GM06990 (cell line): ENCODE results near the gene WDR83.

ENCODE experiments used
- DNase-seq: peaks from one replicate; pipeline ENCODE4 v3.0.0-alpha.2; 2011; ENCODE audit not compliant: insufficient read length; ENCODE audit errors: extremely low read depth
- H3K27me3 ChIP-seq: replicated peaks from 2 replicates; pipeline ENCODE4 v1.6.0; 2011; ENCODE audit warnings: low read length; ENCODE audit not compliant: control insufficient read depth, insufficient read depth
- H3K36me3 ChIP-seq: 2 replicates; pipeline ENCODE4 v1.5.1; 2011; ENCODE audit warnings: low read length; ENCODE audit not compliant: control insufficient read depth, insufficient read depth
- H3K4me3 ChIP-seq: replicated peaks from 2 replicates; pipeline ENCODE4 v1.5.1; 2011; ENCODE audit warnings: low read depth, mild to moderate bottlenecking, control low read depth, low read length
- TF ChIP-seq, protein P1 (sequence below): IDR thresholded peaks from 2 replicates; pipeline ENCODE4 v1.5.1; 2011; ENCODE audit warnings: low read length, control low read depth, mild to moderate bottlenecking, inconsistent platforms; ENCODE audit not compliant: insufficient read depth, poor library complexity, severe bottlenecking

The WDR83 gene

GRCh38 chr19:12680034-12680433 lies 13.4 kb downstream of the WDR83 start:
- no peak for DNase-seq
- H3K36me3 ChIP-seq = peaks cover 34% of the 10 kb centered on the region
- TF ChIP-seq, protein P1, sequence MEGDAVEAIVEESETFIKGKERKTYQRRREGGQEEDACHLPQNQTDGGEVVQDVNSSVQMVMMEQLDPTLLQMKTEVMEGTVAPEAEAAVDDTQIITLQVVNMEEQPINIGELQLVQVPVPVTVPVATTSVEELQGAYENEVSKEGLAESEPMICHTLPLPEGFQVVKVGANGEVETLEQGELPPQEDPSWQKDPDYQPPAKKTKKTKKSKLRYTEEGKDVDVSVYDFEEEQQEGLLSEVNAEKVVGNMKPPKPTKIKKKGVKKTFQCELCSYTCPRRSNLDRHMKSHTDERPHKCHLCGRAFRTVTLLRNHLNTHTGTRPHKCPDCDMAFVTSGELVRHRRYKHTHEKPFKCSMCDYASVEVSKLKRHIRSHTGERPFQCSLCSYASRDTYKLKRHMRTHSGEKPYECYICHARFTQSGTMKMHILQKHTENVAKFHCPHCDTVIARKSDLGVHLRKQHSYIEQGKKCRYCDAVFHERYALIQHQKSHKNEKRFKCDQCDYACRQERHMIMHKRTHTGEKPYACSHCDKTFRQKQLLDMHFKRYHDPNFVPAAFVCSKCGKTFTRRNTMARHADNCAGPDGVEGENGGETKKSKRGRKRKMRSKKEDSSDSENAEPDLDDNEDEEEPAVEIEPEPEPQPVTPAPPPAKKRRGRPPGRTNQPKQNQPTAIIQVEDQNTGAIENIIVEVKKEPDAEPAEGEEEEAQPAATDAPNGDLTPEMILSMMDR = no peak
- no peaks in the 10 kb centered on the region for H3K27me3 ChIP-seq
- no peak overlapping the region; the same call in 1 of the 2 replicates for H3K4me3 ChIP-seq

DNA sequence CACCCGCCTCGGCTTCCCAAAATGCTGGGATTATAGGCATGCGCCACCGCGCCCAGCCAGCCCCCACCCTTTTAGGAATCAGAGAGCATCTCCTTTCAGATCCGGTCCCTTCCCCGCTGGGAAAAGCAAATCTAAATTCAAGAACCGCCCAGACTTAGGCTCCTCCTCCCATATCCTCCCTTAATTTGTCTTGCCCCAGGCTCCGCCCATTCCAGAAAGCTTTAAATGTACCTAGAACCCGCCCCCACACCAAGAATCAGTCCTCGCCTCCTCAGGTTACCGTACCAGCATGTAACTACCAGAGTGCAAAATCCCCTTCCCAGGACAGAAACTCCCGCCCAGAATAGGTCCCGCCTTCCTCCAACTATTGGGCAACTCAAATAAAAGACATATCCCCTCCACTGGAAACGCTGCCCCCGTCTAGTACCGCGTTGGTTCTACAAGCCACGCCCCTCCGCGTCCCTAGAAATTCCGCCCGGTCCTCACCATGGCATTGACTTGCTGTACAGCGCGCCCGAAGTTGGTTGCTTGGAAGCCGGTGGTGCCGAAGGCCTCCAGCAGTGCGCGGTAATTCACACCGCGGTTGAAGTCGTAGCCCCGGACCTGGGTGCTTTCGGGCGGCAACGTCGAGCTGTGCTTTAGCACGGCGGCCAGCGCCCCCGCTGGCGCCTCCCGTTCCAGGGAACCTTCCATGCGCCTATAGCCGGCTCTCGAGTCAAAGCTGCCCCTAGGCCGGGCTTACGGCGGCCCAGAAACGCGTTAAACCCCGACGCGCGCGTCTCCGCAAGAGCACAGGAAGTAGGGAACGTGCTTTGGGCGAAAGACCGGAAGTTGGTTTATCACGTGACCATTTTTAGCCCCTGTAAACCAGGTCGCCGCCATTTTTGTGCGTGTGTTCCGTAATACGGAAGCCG lies 14.7 kb downstream of the WDR83 start, which contains the start of gene DHPS:
DHPS (minus strand) TSS at position 807 of the 914 bp plus-strand sequence; CDS start at position 693, 114 bp downstream.
- H3K4me3 ChIP-seq = peak within 1 kb of the TSS; percentile 67
- TF ChIP-seq, protein P1 = no peak
- DNase-seq = peak; percentile 90
- no peaks in the 10 kb centered on the region for H3K27me3 ChIP-seq
- H3K36me3 ChIP-seq = peaks cover 24% of the 10 kb centered on the region

DNA sequence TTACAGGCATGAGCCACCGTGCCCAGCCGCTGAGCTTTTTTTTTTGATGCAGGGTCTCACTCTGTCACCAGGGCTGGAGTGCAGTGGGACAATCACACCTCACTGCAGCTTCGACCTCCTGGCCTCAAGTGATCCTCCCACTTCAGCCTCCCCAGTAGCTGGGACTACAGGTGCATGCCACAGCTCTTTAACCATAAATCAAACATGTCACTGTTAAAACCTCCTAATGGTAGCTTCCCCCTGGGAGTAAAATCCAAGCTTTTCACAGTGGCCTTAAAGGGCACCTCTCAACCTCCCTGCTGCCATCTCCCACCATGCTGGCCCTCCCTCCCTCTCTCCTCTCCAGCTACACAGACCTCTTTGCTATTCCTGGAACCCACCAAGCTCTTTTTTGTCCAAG lies 19.2 kb downstream of the WDR83 start:
- TF ChIP-seq, protein P1 = no peak
- Histone ChIP-seq H3K27me3 (no peaks in the 10 kb centered on the region), H3K4me3 (no peak overlapping the region), H3K36me3 (0 out of 2 replicates have a peak, but pooled peaks cover 1% of the 10 kb centered on the region)
- DNase-seq = no peak

DNA sequence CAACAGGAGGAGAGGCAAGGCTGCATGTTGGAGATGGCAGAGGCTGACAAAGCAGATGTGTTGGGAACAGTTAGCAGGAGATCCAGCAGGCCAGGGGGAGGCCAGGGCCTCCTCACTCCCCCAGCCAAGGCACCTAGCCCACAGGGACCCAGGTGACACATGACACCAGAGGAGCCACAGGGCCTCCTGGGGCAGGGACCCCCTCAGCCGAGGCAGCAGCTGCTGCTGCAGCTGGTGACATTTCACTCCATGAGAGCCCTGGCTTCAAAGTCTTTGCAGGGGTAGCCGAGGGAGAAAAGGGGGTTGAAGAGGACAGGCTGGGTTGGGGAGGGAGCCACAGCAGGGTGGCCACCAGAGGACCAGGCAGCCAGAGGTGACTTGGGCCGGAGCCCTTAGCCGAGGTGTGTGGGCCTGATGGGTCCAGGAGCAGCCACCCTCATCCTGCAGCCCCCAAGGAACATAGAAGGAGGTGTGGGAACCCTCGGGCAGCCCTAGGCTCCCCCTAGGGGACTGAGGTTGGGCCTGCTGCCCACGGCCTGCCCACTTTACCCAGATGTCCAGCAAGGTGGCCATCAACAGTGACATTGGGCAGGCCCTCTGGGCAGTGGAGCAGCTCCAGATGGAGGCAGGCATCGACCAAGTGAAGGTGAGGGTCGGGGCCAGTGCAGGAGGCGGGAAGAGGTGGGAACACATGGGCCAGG lies 21.0 kb downstream of the WDR83 start, which contains the start of gene GNG14:
GNG14 (plus strand) TSS at position 503 of the 701 bp plus-strand sequence; CDS start at position 554, 51 bp downstream.
- TF ChIP-seq, protein P1 = no peak
- H3K4me3 ChIP-seq = no peak within 1 kb of the TSS
- H3K36me3 ChIP-seq = 0 out of 2 replicates have a peak, but pooled peaks cover 1% of the 10 kb centered on the region
- no peaks in the 10 kb centered on the region for H3K27me3 ChIP-seq
- no peak for DNase-seq

GRCh38 chr19:12689012-12689411 lies 22.4 kb downstream of the WDR83 start:
- H3K4me3 ChIP-seq = no peak overlapping the region
- DNase-seq = no peak
- H3K36me3 ChIP-seq = peaks cover 4% of the 10 kb centered on the region
- H3K27me3 ChIP-seq = no peaks in the 10 kb centered on the region
- TF ChIP-seq, protein P1 = no peak
